Activated T-helper 2 cell treated with anti-CD3 and anti-CD28 coated beads, Interferon-gamma antibody, Interleukin-2, Interleukin-4, amounts not matched to agents 10 μg/mL and 5 μg/mL and 100 μg/mL, durations not matched to agents 14 hours and 24 hours and 36 hours (primary cell): ENCODE results near the gene FRMPD2. TPM values are rescaled to one million over a fixed set of nuclear protein-coding genes. Genes with fewer than 3 reads are reported as not detected.
A peak's percentile ranks its signal among the peaks of the same experiment; 100 is the strongest.

Experiments
- DNase-seq: peaks from one replicate; pipeline ENCODE4 v3.0.0; 2021; ENCODE audit warnings: low spot score
- H3K27ac Mint-ChIP-seq: one replicate; pipeline ENCODE4 v1.8.0; 2021; ENCODE audit warnings: mixed read lengths
- H3K27me3 Mint-ChIP-seq: one replicate; pipeline ENCODE4 v1.8.0; 2021; ENCODE audit warnings: low read depth, mixed read lengths
- H3K36me3 Mint-ChIP-seq: one replicate; pipeline ENCODE4 v1.8.0; 2021; ENCODE audit warnings: low read depth, mixed read lengths
- H3K4me1 Mint-ChIP-seq: one replicate; pipeline ENCODE4 v1.8.0; 2021; ENCODE audit warnings: low read depth, mixed read lengths
- H3K4me3 Mint-ChIP-seq: one replicate; pipeline ENCODE4 v1.8.0; 2021; ENCODE audit warnings: low read depth, mild to moderate bottlenecking, moderate library complexity, mixed read lengths
- H3K9me3 Mint-ChIP-seq: one replicate; pipeline ENCODE4 v1.8.0; 2021; ENCODE audit warnings: mixed read lengths
- intact Hi-C: fragments of 100-400 bp; cut with micrococcal nuclease; formaldehyde crosslinking; loops from one replicate; pipeline ENCODE4 v1.15.1; 2023
- total RNA-seq: library from RNA; stranded (reverse); gene quantifications from 2 replicates; pipeline ENCODE4 v1.2.3, GENCODE V29; 2022

FRMPD2 gene
- total RNA-seq, result 0.09 TPM in 1 of 2 replicates, not detected in the other

- Mint-ChIP-seq H3K27me3 (peaks cover 8% of the 10 kb centered on the region), H3K4me1 (peaks cover 22% of the 10 kb centered on the region), H3K27ac (no peak within 1 kb of the TSS), H3K9me3 (peaks cover 13% of the 10 kb centered on the region), H3K36me3 (no peaks in the 10 kb centered on the region), H3K4me3 (no peak within 1 kb of the TSS)
- DNase-seq, result no peak
- intact Hi-C loops, result no loop called here
Observed at GRCh38 chr10:48274636-48275035, at the start of gene FRMPD2. Gene FRMPD2, minus strand, starts transcription at chr10:48274696. Its CDS starts 129 bp downstream, at chr10:48274567.

- H3K36me3 Mint-ChIP-seq, result peaks cover 12% of the 10 kb centered on the region
- no peaks in the 10 kb centered on the region for H3K9me3 Mint-ChIP-seq
- peaks cover 19% of the 10 kb centered on the region for H3K4me1 Mint-ChIP-seq
- no peak overlapping the region for H3K4me3 Mint-ChIP-seq
- no peak overlapping the region for H3K27ac Mint-ChIP-seq
- no peak for DNase-seq
- H3K27me3 Mint-ChIP-seq, result no peaks in the 10 kb centered on the region
- intact Hi-C loops, result no loop called here
Observed at GRCh38 chr10:48322017-48322416, 47.5 kb upstream of the FRMPD2 start.

GRCh38 chr10:48317321-48317990 is 43.0 kb upstream of the FRMPD2 start:
- no peak overlapping the region for H3K4me3 Mint-ChIP-seq
- H3K27ac Mint-ChIP-seq, result no peak overlapping the region
- H3K36me3 Mint-ChIP-seq, result peaks cover 3% of the 10 kb centered on the region
- intact Hi-C loops, result no loop called here
- peaks cover 7% of the 10 kb centered on the region for H3K4me1 Mint-ChIP-seq
- no peak for DNase-seq
- H3K27me3 Mint-ChIP-seq, result no peaks in the 10 kb centered on the region
- H3K9me3 Mint-ChIP-seq, result no peaks in the 10 kb centered on the region

GRCh38 chr10:48316236-48316635 is 41.7 kb upstream of the FRMPD2 start:
- Mint-ChIP-seq H3K9me3 (no peaks in the 10 kb centered on the region), H3K27ac (no peak overlapping the region), H3K4me1 (peaks cover 18% of the 10 kb centered on the region), H3K4me3 (no peak overlapping the region), H3K27me3 (no peaks in the 10 kb centered on the region), H3K36me3 (peaks cover 8% of the 10 kb centered on the region)
- intact Hi-C loops, result no loop called here
- no peak for DNase-seq

- Mint-ChIP-seq H3K4me1 (peaks cover 35% of the 10 kb centered on the region), H3K27ac (no peak overlapping the region), H3K4me3 (no peak overlapping the region), H3K9me3 (no peaks in the 10 kb centered on the region), H3K27me3 (no peaks in the 10 kb centered on the region), H3K36me3 (peaks cover 18% of the 10 kb centered on the region)
- intact Hi-C loops, result no loop called here
- no peak for DNase-seq
Observed at GRCh38 chr10:48314107-48314506, 39.6 kb upstream of the FRMPD2 start.

- DNase-seq, result no peak
- Mint-ChIP-seq H3K9me3 (no peaks in the 10 kb centered on the region), H3K27me3 (peaks cover 1% of the 10 kb centered on the region), H3K27ac (peak overlapping the region; percentile 50), H3K4me3 (peak overlapping the region; percentile 66), H3K4me1 (peaks cover 50% of the 10 kb centered on the region), H3K36me3 (peaks cover 27% of the 10 kb centered on the region)
- intact Hi-C loops, result loop anchor here (5.0 to 10.0 kb wide), 2 partner anchors 83 to 485 kb away; no protein-coding TSS in a partner anchor
Observed at GRCh38 chr10:48309711-48310226, 35.3 kb upstream of the FRMPD2 start.

GRCh38 chr10:48307711-48308018 is 33.2 kb upstream of the FRMPD2 start:
- Mint-ChIP-seq H3K27me3 (peaks cover 1% of the 10 kb centered on the region), H3K4me3 (peak overlapping the region; percentile 92), H3K9me3 (no peaks in the 10 kb centered on the region), H3K36me3 (peaks cover 23% of the 10 kb centered on the region), H3K27ac (peak overlapping the region; percentile 85), H3K4me1 (peaks cover 45% of the 10 kb centered on the region)
- DNase-seq, result no peak
- intact Hi-C loops, result loop anchor here (2.0 to 10.0 kb wide), 3 partner anchors 29 to 487 kb away; no protein-coding TSS in a partner anchor

GRCh38 chr10:48306870-48307710 is 32.6 kb upstream of the FRMPD2 start:
- DNase-seq, result no peak
- Mint-ChIP-seq H3K27me3 (peaks cover 1% of the 10 kb centered on the region), H3K27ac (peak overlapping the region; percentile 85), H3K9me3 (no peaks in the 10 kb centered on the region), H3K36me3 (peaks cover 21% of the 10 kb centered on the region), H3K4me1 (peaks cover 40% of the 10 kb centered on the region), H3K4me3 (peak overlapping the region; percentile 92)
- intact Hi-C loops, result loop anchor here (2.0 to 10.0 kb wide), 3 partner anchors 30 to 488 kb away; no protein-coding TSS in a partner anchor

- H3K9me3 Mint-ChIP-seq, result no peaks in the 10 kb centered on the region
- intact Hi-C loops, result loop anchor here (2.0 to 10.0 kb wide), 3 partner anchors 30 to 488 kb away; no protein-coding TSS in a partner anchor
- peak; percentile 91 for DNase-seq
- peaks cover 5% of the 10 kb centered on the region for H3K27me3 Mint-ChIP-seq
- H3K4me3 Mint-ChIP-seq, result peak within 1 kb of the TSS; percentile 92
- H3K27ac Mint-ChIP-seq, result peak within 1 kb of the TSS; percentile 85
- H3K36me3 Mint-ChIP-seq, result peaks cover 19% of the 10 kb centered on the region
- H3K4me1 Mint-ChIP-seq, result peaks cover 37% of the 10 kb centered on the region
Observed at GRCh38 chr10:48306265-48306869, 31.9 kb upstream of the FRMPD2 start, which contains the start of gene MAPK8. Gene MAPK8, plus strand, starts transcription at chr10:48306677. Its CDS starts 94,984 bp downstream, at chr10:48401661.

- peaks cover 5% of the 10 kb centered on the region for H3K27me3 Mint-ChIP-seq
- H3K4me1 Mint-ChIP-seq, result peaks cover 35% of the 10 kb centered on the region
- no peaks in the 10 kb centered on the region for H3K9me3 Mint-ChIP-seq
- intact Hi-C loops, result loop anchor here (2.0 to 10.0 kb wide), 3 partner anchors 31 to 489 kb away; no protein-coding TSS in a partner anchor
- no peak for DNase-seq
- peaks cover 19% of the 10 kb centered on the region for H3K36me3 Mint-ChIP-seq
- H3K4me3 Mint-ChIP-seq, result peak overlapping the region; percentile 68
- H3K27ac Mint-ChIP-seq, result peak overlapping the region; percentile 59
Observed at GRCh38 chr10:48305905-48306264, 31.4 kb upstream of the FRMPD2 start.

GRCh38 chr10:48302515-48303476 is 28.3 kb upstream of the FRMPD2 start:
- Mint-ChIP-seq H3K9me3 (no peaks in the 10 kb centered on the region), H3K4me1 (peaks cover 14% of the 10 kb centered on the region), H3K27ac (no peak overlapping the region), H3K27me3 (peaks cover 5% of the 10 kb centered on the region), H3K36me3 (peaks cover 4% of the 10 kb centered on the region), H3K4me3 (no peak overlapping the region)
- intact Hi-C loops, result loop anchor here (10.0 kb wide), 1 partner anchor 492 kb away; no protein-coding TSS in a partner anchor
- DNase-seq, result no peak
